GM19193 (cell line): Measurements from ENCODE around the gene ITM2B.

Experiments used
- POLR2A ChIP-seq: IDR thresholded peaks from 4 replicates; pipeline ENCODE4 v1.6.1; 2011; ENCODE audit not compliant: insufficient read depth, insufficient read length; ENCODE audit errors: extremely low read depth

Gene ITM2B

DNA sequence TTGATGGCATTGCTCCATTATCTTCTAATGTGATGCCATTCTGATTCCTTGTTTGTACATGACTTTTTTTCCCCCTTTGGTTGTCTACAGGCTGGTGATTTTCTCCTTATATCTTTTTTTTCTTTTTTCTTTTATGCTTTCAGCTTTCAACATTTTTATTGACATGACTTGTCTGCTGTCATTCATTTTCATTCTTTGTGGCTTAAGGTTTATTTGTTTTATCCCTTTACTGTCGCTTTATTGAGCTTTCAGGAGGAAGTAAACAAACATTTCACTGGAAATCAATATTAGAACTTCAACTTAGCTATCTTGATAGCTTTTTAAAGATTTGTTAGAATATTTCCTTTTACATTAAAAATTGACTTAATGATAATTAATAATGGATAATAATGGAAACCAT lies 9.7 kb downstream of the ITM2B start:
- no peak for TF ChIP-seq POLR2A

DNA sequence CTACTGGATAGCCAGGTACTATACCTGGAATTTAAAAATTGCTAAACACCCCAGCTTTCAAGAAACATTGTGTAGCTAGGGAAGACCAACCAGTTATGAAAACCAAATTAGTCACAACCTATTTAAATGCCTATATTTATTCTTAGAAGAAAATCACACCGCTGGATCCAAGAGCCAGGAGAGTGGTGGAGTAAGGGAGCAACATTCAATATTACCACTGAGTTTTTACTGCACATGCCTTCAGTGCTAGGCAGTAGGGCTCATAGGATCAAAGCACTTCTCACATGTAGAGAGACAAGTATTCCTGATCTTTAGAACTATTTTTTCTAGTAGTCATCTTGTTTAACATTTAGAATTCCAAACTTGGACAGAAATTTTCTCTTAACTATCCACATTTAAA lies 11.2 kb downstream of the ITM2B start:
- TF ChIP-seq POLR2A: no peak

DNA sequence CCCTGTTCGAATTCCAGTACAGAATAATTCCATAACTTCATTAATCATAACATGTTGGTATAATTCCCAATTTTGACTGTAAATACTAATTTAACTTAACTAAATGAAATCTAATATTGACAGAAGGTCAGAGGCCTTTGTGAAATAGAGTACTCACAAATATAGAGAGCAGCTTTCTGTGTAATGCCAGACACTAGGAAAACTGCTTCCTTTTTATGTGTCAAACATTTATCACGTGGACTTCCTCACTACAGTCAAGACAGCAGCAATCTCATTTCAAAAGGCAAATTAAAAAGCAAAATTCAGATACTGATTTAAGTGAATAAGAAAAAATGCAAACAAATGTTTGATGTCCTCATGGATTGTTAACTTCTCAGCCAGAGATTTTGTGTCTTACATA lies 13.1 kb downstream of the ITM2B start:
- no peak for TF ChIP-seq POLR2A

DNA sequence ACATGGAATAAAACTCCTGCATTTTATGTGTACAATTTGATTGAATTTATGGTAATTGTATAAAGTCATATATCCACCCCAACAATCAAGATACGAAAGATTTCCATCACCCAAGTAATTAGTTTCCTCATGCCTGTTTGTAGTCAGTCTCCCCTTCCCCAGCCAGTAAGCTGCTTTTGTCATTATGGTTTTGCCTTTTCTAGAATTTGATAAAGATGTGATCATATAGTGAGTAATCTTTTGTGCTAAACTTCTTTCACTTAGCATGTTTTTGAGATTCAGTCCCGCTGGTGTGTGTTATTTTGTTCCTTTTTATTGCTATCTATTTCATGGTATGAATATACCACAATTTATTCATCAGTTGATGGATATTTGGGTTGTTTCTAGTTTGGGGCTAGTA lies 16.0 kb downstream of the ITM2B start:
- TF ChIP-seq POLR2A: no peak

DNA sequence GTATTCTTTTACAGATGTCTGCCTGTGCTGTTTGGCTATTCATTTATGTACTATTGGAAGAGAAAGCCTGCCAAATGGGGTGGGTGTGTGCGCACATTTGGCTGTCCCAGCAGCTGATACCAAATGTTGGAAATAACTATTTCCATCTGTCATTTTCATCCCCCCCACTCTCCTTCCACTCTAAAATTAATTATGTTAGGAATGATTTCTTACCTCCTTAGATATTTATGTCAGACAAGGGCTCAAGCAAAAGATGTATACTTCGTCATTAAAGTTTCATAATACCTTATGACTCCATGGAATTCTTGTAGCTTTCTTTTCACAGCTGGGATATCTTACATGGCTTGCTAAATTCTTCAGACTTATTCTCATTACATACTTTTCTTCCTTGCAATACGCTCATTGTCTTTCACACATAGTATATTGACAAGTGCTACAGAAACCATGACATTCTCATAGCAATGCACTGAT lies 18.6 kb downstream of the ITM2B start:
- TF ChIP-seq POLR2A: no peak

DNA sequence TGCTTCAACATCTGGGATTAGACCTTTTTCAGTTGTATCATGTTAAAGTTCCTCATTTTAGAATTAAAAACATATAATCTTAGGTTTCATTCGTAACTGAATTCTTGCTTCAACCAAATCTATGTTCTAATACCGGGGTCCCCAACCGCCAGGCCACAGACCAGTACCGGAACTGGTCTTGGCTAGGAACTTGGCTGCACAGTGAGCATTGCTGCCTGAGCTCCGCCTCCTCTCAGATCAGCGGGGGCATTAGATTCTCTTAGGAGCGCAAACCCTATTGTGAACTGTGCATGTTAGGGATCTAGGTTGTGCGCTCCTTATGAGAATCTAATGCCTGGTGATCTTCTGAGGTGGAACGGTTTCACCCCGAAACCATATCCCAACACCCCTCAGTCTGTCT lies 19.2 kb downstream of the ITM2B start:
- no peak for TF ChIP-seq POLR2A

DNA sequence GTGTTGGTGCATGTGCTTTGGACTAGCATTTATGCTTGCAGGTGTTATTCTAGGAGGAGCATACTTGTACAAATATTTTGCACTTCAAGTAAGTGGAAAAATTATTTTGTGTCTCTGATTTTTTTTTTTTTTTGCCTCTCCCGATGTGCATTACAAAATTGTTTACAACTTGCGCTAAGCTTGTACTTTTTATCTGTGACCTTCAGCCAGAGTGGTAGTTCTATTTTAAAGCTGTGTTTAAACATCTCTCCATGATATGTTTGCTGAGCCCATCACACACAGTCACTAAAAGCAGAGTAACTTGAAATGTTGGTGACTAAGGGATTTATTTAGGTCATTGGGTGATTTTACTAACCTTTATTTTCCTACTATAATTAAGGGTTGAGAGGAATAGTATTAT lies 20.8 kb downstream of the ITM2B start:
- no peak for TF ChIP-seq POLR2A

DNA sequence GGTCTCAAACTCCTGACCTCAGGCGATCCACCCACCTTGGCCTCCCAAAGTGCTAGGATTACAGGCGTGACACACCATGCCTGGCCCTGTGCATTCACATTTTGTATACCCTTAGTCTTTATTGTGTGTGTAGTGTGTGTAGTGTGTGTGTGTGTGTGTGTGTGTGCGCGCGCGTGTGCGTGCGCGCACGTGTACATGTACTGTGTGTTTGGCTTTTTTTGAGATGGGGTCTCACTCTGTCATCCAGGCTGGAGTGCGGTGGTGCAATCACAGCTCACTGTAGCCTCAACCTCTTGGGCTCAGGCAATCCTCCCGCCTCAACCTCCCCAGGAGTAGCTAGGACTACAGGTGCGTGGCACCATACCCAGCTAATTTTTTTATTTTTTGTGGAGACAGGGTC lies 22.1 kb downstream of the ITM2B start:
- TF ChIP-seq POLR2A: no peak

DNA sequence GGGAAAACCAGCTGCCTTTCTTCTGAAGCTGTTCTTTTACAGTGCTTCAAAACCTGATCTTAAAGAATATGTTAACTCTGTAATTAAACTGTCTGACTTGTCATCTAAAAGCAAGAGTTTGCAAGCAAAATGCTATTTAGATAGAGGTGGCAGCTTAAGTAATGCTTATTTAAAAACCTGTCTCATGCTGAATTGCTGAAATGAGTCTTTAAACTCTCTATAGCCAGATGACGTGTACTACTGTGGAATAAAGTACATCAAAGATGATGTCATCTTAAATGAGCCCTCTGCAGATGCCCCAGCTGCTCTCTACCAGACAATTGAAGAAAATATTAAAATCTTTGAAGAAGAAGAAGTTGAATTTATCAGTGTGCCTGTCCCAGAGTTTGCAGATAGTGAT lies 22.9 kb downstream of the ITM2B start:
- TF ChIP-seq POLR2A: no peak

DNA sequence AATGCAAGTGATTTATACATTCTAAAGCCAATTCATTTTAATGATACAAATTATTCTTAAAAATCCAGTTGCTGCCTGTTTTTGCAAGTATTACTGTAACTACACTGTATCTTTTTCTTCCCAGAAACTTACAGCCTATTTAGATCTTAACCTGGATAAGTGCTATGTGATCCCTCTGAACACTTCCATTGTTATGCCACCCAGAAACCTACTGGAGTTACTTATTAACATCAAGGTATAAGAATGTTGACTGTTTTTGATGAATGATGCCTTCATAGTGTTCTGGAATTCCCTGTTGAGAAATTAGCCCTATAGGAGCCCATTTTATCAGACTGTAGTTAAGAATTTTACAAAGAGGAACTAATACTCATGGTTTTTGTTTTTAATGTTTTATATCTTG lies 25.0 kb downstream of the ITM2B start:
- TF ChIP-seq POLR2A: no peak

DNA sequence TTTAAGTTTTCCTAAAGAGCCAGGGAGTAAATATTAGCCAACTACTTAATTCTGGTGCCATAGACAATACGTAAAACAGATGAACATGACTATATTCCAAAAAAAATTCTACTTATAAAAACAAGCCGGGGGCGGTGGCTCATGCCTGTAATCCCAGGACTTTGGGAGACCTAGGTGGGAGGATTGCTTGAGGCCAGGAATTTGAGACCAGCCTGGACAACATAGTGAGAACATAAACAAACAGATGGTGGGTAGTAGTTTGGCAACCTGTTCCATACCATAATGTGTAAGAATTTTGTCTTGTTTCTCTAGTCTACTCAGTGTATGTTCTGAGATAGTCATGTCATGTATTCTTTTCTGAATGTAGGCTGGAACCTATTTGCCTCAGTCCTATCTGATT lies 25.4 kb downstream of the ITM2B start:
- no peak for TF ChIP-seq POLR2A

DNA sequence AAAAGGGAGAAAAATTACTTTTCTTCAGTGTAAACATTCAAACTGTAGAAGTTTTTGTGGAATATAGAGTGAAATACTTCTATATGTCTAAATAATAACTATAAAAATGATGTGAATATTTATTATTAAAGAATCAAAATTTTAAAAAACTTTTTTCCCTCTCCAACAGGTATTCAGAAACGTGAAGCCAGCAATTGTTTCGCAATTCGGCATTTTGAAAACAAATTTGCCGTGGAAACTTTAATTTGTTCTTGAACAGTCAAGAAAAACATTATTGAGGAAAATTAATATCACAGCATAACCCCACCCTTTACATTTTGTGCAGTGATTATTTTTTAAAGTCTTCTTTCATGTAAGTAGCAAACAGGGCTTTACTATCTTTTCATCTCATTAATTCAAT lies 28.0 kb downstream of the ITM2B start:
- TF ChIP-seq POLR2A: no peak

DNA sequence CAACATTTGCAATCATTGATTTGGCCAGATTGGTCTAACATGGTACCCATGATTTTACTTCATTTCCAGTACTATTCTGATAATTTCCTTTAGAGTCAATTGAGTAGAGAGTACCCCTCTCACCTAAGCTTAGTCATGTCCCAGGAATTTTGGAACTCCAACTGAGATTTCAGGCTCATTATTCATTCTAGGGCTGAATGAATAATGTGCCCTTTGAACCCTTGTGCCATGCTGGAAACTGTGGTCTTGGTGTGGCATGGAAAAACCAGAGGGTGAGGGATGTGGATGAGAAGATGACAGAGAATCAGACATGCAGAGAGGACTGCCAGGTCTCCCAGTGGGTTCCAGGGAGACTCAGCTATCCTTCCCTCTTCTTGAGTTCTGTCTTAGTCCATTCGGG lies 30.2 kb downstream of the ITM2B start:
- no peak for TF ChIP-seq POLR2A

DNA sequence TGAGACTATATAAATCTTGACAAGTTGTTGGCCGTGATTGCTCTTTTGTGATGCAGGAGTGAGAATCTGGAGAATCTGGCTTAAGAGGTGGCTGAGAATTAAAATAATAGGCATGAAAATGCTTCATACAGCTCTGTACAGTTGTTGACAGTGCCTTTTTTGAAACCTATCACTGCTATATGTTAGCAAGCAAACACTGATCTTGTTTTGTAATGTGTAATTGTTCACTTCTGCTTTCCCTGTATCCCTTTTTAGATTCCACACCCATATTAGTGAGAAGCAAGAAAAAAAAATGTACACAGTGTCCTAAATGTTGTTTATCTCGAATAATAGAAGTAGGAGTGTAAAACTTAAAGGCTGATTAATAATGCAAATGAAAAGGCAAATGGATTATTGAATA lies 31.1 kb downstream of the ITM2B start:
- no peak for TF ChIP-seq POLR2A

DNA sequence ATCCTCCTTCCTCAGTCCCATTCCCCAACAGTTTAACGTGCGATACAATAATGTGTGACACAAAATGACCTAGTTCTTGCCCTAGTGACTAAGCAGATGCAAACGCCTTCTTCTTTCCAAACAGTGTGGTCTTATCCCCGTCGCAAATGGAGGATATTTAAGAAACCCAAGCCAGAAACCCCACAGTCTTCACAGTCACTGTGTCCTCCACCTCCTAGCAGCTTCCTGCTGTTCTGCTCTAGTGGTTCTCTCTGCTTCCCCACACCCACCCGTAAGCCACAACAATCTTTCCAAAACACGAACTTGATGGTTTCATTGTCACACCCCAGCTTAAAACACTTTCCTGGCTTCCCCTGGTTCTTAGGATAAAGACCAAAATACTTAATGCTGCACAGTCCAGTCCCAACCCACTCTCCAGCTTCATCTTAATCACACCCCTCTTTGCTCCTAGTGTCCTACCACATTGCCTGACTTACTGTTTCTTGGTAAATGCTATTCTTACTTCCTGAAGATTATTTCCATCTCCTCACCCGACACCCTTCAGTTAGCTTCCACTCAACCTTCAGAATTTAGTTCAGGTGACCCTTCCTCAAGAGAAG lies 32.3 kb downstream of the ITM2B start:
- no peak for TF ChIP-seq POLR2A

DNA sequence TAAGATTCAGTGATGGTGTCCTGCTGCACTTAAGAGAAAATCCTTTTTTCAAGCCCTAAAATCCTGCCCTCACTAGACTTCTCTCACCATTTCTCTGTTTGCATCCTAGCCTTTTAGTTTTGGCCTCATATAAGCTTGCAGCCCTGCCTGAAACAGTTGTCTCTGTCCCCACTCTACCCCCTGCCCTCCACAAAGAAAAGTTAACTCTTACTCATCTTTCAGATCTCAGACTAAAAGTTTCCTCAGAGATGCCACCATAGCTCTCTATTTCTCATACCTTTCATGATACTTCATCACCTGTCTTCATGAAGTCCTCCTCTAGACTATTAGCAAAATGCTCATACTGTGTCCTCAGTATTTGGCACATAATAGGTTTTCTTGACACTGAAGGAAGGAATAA lies 33.1 kb downstream of the ITM2B start:
- TF ChIP-seq POLR2A: no peak
